Measurements from ENCODE around the gene MCC.

MCC gene

DNA sequence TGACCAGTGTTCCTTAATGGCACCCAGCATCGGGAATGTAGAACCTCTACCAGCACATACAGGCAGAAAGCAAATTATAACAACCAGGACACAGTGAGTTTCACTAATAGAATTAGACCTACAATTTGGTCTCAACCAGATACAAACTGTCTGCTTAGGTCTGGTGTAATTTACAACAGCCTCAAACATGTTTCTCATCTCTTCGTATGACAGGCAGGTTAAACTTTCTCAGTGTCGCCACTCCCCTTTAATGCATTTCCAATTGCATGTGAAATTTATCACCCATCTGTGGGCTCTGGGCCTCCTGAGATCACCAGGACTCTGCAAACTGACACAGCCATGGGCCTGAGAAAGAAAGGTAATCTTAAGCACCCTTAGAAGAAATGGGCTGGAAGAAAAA, 293.0 kb downstream of the MCC start:
- DNase-seq: no peak

DNA sequence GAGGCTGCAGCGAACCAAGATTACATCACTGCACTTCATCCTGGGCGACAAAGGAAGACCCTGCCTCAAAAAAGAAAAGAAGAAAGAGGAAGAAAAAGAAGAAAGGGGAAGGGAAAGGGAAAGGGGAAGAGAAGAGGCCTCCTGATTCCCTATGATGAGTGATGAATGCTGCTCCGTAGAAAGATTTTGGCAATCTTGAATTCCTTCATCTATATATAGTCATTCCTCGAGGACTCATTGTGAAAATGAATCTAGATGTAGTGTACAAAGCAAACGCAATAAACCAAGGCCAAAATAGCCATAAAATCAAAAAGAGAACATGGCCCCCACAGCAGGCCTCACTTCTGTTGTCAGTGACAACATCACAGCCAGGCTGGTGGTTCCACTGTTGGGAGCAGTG, 293.7 kb downstream of the MCC start:
- no peak for DNase-seq

DNA sequence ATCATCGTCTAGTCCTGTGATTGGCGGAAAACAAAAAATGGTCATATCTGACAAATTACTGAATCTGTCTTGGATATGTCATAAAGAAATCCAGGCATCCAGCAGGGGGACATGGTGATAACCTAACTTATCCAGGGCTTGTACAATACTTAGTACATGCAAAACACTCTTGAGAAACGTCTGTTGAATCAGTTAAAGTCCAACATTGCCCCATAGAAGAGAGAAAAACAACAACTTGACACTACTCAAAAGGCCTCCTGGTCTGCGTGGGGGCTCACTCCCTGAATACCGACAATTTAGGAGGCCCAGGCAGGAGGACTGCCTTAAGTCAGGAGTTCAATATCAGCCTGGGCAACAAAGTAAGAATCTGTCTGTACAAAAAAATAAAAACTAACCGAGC, 294.1 kb downstream of the MCC start:
- no peak for DNase-seq

DNA sequence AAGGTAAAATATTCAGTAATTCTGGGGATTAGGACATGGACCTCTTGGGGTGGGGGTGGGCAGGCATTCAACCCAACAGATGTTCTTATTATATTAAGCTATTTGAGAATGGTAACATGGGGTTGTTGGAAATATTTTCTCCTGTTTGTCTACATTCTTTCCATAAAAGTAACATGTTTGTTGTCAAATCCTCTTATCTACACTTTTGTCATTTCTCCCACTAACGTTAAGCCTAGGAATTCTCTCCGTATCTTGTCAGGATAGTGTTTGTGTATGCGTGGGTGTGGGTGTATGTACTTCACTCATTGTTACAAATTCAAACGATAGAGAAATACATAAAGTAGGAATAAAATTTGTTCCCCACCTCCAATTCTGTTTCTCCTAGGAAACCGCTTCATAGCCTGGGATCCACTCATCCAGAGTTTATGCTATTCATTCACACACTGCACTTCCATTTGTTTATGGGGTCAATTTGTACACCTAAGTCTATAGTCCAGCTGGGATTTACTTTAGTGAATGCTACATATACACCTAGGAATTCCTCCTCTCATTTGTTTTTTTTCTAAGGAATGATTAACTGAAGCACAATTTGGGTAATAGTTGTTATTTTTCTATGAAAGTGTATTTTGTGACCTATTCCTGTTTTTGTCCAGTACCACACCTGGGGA, 294.8 kb downstream of the MCC start:
- no peak for DNase-seq

DNA sequence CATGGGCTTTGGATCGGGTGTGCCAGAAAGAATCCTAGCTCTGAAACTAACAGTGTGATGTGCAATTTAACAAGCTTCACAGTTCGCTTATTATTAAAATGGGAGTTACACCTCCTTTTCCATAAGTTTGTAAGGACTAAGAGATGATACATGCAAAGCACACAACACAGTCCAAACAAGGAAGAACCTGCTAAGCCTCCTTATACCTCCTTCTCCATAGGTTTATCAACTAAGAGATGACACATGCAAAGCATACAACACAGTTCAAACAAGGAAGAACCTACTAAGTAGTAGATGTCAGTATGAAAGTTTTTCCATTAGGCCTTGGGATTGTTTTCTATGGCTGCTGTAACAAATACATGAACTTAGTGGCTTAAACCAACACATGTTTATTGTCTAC, 295.7 kb downstream of the MCC start:
- DNase-seq: no peak

DNA sequence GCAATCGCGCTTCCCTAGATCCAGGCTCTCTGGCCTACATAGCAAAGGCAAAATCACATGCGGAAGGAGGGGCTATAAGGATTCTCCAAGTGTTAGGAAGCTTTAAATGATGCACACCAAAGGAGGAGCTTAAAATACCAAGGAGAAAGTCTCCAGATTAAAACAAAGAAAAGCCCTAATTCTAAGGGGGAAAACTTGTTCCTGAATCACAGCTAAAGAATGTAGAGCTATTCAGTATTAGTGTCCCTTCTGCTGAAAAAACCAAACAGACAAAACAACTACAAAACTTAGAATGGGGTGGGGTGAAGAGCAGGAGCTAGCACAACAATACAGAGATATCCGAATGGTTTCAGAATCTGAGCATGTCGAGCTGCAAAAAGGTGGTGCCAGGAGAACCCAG, 297.9 kb downstream of the MCC start:
- DNase-seq: no peak

DNA sequence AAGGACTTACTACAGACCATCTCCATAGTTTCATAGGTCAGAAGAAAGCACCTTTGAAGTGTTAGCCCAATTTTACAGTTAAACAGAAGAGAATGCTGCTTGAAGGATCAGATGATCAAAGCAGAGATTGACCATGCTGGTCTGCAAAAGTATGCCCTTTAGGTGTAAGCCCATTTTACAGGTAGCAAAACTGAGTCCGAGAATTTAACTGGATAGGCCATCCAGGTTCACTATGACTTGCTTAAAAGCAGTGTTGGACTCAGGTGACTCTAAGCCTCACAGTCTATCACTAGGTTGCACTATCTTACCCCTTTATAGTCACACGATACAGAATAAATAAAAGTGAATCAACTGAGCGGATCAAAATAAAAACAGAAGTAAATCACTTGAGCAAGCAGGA, 299.0 kb downstream of the MCC start:
- DNase-seq: no peak

DNA sequence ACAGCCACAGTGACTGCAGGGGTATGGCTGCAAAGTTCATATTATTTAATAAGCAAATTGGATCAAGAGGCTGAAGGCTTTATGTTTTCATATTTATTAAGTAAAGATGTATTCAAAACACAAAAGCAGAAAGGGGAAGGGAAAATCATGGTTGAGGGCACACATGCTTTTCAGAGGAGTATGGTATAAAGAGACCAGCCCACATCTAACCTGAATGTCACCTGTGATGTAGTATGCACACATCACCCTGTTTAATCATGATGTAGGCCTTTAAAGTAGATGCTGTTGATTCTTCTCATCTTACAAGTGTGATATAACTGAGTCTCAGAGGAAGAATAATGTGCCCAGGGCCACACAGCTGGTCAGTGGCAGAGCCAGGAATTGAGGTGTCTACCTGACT, 299.8 kb downstream of the MCC start:
- DNase-seq: no peak

DNA sequence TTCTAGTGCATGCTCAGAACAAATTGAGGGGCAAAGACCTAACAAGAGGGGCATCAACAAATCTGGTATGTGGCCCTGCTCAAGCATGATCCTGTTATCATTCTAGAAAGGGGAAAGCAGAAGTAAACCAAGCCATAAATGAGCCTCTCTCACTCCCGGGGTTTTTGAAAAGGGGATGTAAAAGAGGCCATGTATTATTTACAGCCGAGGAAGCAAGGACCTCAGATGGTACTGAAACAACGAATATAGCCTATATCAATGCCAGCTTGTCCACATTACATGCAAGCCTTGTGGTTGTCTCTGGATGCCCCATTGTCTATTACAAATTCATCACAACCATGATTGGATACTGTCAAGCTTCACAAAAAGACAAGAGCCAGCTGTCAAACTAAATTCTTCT, 300.3 kb downstream of the MCC start:
- DNase-seq: no peak

DNA sequence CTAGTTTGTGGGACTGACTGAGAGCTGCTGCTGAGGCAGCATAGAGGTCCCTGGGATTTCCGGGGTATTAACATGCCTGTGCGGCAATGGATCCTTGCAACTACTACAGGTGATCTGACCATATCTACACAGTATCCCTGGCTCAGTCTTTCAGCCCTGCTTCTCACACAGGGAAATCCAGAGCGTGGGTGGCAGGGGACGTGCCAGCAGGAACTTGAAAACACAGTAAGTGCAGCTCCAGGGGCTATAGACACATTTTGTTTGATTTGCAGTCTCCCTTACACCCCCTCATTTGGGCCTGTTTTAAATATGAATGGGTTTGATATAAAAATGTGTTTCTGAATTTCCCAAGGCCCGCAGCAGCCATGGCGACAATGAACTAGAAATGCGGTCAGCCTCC, 302.2 kb downstream of the MCC start:
- DNase-seq: no peak

DNA sequence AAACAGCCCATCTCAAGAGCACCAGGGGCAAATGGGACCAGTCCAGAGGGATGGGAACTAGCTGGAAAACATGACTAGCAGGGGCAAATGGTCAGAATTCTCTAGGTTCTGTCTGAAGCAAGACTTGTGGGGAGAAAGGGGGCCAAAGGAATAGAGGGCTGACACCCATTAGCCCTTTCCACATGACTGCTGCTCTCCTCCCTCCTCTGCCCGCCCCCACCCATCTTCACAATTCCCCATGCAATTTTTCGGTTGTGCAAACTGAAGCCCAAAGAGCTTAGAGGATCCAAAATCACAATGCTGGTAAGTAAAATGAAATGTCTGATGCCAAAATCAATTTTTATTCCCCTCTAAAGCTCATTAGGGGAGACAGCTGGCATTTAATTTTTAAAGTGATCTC, 304.6 kb downstream of the MCC start:
- DNase-seq: no peak

DNA sequence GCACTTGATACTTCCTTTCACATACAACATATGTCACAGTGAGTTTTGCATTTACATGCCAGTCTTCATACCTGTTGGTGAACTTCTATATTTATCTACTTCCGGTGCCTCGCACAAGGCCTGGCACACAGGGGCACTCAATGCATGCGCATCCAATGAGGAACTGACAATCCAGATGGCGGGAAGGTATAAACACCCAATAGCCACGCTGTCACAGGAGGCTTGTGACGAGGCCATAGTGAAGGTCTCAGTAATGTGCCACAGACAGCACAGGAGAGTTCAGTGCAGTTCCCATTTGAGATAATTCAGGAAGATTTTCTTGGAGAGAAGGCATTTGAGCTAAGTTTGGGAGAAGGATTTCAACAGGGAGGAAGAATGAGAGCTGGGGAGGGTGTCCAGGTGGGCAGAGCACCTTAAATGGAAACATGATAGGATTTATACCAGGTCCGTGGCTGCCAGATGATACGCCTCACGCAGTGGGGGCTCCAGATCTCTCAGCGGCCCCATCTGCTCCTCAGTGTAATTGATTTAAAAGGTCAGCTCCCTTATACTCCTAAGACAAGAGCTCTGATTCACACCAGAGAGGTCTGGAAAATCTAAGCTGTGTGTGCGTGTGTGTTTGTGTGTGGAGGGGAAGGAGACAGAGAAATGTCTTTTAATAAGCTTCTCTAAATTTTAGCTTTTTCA, 305.5 kb downstream of the MCC start:
- DNase-seq: no peak

DNA sequence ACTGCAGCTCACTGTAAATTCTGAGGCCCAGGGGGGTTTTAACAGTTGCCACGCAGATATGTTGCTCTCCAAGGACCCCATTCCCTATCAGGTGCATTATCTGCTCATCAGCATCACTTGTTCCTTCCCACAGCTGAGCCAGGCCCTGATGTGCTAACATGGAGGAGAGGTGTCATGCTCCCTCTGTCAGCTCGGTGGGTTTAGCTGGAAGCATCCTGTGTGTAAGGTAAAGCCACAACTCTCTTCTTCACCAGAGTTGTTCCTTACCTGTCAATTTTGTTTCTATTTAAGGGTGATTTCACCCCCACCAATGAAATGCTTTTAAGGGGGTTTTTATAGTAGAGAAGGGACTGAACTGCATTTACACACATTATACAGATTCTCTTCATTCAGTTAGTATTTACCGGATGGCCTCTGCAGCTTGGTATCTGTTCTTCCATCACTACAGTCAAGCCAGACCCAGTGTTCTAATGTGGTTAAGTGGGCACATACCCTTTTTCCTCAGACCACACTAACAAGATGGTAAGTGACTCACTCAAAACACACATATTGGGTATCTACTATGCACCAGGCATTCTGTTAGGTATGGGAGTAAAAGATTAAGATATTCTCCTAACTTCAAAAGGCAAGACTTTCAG, 306.3 kb downstream of the MCC start:
- no peak for DNase-seq

DNA sequence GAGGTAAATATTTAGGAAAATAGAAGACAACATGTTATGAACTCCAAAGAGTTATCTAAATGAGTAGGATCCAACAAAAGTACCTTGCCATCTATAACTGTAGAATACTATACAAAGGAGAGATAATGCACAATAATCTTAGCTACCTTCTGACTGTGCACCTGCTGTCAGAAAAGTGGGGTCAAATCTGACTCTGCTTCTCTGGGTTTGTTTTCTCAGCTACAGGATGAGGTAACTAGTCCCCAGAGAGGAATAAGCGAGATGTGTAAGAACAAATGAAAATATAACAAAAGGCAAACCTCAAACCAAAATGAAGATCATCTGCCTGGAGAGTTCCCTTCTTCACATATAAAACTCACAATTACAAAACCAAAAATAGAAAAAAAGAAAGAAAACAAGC, 306.8 kb downstream of the MCC start:
- DNase-seq: no peak

DNA sequence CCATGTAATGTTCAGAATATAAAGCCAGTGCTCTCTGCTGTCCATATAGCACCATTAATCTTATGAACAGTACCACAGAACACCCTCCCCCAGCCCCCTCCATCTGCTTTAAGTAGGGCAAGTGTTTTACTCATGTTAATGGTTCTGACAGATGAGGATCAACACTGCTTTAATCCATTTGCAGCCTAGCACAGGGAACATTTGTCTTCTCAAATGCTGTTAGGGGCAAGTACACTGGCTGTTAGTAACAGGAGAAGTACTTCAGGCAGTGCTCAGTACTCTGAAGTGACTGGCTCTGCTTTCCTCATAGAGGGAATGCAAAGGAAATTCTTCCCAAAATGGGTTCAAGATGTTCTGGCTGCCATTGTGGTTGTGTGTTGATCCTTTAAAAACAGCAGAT, 309.1 kb downstream of the MCC start:
- peak in 1 of 3 experiments; percentile 6 for DNase-seq

DNA sequence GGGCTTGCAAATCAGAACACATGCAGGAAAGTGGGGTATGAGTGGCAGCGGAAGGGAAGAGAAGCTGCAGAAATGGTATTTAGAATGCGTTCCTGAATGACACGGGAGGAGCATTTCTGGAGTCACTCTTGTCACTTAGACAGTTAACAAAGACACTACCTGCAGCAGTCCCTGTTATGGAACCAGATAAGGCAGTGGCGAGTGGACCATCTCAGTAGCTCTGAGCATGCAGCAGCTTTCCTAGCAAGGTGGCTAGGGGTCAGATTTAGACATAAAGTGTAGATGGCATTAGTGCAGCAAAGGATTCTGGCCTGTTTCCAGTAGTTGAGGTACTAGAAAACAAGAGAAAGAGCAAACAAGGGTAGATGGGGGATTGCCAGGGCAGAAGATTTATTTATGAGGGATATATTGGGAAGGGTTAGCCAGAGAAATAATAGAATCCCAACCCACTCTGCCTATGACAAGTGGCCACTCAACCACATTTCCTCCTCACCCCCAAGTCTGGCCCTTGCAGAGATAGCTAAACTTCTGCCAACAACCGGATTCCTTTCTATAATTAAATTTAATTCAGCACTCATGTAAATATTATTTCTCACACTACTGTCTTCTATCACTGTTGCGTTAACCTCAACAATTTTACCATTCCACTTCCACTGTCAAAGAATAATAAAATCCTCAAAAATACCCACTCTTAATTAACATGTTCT, 310.0 kb downstream of the MCC start:
- peak in 1 of 3 experiments; percentile 1 for DNase-seq

DNA sequence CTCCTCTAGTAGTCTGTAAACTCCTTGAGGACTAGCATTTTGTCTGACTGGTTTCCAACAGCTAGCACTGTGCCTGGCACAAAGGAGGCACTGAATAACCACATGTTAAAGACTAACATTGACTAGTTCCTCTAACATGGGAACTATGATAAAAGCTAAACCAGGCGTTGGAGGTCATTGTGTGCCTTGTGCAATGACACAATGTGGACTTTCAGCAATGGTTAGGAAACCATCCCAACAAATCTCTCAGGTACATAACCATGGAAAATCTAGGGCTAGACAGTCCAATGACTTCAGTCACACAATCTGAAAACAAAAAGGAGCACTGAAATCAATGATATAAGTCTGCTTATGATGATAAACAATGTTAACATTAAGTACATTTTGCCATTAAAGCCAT, 311.0 kb downstream of the MCC start:
- DNase-seq: no peak

DNA sequence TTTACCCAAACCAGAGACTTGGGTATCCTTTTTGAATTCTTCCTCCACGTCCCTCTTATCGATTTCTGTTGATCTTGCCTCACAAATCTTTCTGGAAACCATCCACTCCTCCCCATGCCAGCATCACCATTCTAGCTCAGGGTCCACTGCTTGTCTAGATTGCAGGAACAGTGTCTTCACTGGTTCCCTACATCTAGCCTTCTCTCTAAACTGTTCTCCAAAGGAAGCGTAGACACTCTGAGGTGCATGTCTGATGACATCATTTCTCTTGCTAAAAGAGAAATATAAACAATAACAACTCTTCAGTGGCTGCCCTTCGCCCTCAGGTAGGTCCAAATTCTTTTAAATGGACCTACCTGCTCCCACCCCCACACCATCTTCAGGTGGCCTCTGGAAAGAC, 311.5 kb downstream of the MCC start:
- no peak for DNase-seq

DNA sequence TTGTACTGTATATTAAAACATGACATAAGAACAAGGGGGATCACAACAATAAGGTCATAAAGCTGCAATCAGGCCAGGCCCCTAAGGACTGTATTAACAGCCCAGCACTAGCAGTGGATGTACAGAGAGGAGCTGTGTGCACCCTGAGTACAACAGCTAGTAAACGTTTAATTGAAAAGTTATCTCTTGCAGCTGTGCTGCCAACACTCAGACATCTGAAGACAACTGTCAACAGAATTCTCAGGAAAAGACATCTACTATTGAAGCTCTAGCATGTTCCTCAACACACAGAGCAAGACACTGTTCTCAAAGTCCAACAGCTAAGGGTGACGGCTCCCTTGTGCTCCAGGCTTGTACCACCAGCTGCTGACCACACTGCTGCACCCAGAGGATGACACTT, 312.1 kb downstream of the MCC start:
- no peak for DNase-seq

DNA sequence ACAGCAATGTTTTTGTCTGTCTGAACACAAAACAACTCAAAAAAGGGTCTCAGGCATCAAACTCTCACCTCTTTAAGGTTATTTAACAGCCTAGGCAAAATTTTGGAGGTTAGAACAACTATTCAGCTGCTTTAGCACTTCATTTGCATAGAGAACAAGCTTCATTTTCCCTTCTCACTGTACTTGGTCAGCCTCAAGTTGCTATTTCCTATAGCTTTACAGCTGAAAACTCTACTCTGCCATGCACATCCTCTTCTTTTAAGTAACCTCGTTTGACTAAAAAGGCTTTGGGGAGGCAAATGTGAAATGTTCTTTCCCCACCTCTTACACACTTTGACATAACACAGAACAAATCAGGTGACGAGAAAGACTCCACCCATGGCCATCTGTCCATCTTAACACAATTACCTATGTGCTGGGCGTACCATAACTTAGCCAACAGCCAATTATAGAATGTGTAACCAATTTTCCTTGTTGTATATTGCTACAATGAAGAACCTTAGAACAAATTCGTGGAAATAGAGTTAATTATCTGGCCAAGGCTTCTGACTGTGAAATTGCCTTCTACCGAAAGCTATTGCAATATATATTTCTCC, 315.9 kb downstream of the MCC start:
- DNase-seq: peak in 1 of 3 experiments; percentile 1

DNA sequence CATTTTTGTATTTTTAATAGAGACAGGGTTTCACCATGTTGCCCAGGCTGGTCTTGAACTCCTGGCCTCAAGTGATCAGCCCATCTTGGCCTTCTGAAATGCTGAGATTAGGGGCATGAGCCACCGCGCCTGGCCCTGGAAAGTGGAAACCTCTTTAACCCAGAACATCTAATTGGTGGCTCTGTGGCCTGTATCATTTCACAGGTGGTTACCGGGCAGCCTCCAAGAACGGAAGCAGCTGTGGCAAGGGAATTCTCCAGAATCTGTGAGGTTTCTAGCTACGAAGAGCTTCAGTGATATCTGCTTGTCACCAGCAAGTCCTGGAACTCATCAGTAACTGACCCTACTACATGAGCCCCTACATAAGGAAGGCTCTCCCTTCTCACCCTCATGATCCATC, 316.7 kb downstream of the MCC start:
- no peak for DNase-seq

DNA sequence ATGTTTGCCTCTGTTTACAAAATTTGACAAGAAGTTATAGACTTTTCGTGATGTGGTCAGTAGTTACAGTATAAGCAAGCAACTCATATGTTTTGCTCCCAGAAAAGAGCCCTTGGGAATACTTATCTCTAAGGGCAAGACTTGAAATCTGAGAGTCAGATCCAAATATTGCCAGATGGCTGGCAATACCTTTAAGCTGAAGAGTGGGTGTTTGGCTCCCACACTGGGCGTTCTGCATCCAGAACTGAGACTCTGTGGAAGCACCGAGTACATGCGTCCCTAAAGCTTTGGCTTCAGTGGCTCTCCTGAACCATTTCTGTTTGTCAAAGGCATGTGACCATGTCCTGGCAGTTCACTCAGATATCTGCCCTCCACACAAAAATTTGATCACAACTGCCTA, 317.5 kb downstream of the MCC start:
- DNase-seq: no peak

DNA sequence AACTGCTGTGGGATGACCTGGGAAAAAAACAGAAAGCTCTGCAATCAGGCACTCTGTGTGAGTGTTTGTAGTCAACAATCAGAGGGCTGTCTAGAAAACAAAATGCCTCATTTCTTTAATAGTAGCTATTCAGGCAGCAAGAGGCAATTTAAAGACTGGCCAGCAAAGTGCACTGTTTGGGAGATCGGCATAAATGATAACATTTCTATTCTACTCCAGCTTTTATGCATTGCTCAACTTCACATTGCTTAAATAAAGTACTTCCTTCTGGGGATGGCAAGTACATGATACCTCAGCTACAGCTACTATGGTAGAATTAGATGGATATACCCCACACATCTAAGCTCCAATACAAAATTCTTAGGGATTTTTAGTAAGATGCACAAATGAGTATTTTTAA, 318.5 kb downstream of the MCC start:
- DNase-seq: no peak

DNA sequence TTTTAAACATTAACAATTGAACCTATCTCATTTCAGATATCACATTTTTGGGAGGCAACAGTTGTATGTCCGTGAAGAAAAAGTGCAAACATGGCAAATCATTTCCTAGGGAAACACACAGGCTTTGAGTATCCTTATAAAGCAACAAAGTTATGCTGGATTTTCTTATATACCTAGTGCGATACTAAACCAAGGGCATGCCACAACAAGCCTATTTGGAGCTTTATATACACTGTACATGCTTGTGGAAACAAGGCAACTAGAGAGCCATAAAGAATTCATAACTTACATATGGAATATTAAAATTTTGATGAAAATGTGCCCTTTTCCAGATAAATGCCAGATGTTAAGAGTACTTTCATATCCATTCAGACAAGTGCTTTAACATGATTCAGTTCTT, 320.3 kb downstream of the MCC start:
- DNase-seq: no peak

Data from NCI-H1417 (cell line).